Measurements from ENCODE around the gene TMED8. TPM values are rescaled to one million over a fixed set of nuclear protein-coding genes. Genes with fewer than 3 reads are reported as not detected.

Gene TMED8
- total and polyA plus RNA-seq, 12 donors, result 4.8 to 23.6 (median 19.9) TPM

DNA sequence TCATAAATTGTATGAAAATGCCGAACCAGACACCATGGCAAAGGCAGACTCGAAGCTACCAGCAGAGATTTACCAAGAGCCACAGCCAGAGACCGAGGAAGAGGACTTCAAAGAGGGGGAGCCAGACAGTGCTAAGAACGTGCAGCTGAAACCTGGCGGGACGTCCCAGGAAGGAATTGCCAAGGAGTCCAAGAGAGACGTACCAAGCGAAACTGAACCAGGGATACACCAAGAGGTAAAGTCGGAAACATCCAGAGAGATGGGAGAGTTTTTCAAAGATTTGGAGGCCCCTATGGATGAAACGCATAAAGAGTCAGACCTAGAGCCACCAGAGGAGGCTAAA is 579 bp upstream of the TMED8 start:
- no peaks in the 10 kb centered on the region for H3K36me3 ChIP-seq (replicated peaks in 1 of 2)
- H3K4me1 ChIP-seq (replicated peaks in 1 of 2), result peaks cover 6 to 20% of the 10 kb centered on the region in 2 donors
- H3K9me3 ChIP-seq (replicated peaks in 1 of 3), result no peaks in the 10 kb centered on the region
- TF ChIP-seq, protein P1, sequence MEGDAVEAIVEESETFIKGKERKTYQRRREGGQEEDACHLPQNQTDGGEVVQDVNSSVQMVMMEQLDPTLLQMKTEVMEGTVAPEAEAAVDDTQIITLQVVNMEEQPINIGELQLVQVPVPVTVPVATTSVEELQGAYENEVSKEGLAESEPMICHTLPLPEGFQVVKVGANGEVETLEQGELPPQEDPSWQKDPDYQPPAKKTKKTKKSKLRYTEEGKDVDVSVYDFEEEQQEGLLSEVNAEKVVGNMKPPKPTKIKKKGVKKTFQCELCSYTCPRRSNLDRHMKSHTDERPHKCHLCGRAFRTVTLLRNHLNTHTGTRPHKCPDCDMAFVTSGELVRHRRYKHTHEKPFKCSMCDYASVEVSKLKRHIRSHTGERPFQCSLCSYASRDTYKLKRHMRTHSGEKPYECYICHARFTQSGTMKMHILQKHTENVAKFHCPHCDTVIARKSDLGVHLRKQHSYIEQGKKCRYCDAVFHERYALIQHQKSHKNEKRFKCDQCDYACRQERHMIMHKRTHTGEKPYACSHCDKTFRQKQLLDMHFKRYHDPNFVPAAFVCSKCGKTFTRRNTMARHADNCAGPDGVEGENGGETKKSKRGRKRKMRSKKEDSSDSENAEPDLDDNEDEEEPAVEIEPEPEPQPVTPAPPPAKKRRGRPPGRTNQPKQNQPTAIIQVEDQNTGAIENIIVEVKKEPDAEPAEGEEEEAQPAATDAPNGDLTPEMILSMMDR (IDR thresholded peaks at IDR 0.05), result no peak
- no peak for TF ChIP-seq POLR2A (IDR thresholded peaks at IDR 0.05)
- DNase-seq, result no peak
- peak overlapping the region in 1 of 5 donors; percentile 78 for H3K27ac ChIP-seq
- intact Hi-C loops (cut with DNase I), result loop anchor here in 1 of 2 donors (10.0 kb wide), 1 partner anchor 53 kb away; the partner anchor contains the start of genes GSTZ1 and POMT2
- 9 to 13% (median 12%) methylated on average over 10 of the region's 10 CpGs for WGBS, 4 donors
- H3K4me3 ChIP-seq, result peak overlapping the region; percentile 5 to 97 (median 61)
- no peaks in the 10 kb centered on the region for H3K27me3 ChIP-seq

DNA sequence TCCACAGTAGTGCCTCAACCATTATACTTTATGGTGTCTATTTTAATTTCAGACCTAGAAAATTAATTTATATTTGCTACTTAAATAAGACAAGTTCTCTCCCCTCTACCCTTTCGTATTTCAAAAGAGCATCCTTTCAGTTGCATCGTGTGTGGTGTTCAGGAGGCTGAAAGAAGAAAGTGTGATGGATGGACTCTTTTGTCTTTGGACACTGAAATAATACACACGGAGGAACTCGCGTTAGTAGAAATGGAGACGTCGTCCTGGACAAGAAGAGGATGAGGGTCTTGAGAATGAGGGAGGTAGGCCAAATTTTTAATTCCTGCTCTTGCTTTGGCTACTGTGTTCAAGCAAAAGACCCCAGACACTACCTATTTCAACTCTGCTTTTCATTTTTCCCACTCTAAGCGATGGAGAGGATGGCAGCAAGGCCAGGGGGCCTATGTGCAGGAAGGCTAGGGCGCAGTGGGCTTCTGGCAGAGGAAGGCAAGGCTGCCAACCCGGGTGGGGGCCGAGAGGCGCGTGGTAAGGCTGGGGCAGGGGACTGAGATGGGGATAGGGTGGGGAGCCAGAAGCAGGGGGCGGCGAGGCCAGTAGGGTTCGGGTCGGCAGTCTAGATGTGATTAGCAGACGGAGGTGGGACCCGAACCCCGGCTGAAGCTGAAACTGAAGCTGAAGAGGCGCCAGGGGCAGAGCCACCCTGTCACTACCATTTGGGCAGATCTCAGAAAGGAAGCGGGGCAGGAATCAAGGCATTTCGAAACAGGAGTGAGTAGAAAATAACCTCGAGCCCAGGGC is 722 bp downstream of the TMED8 start:
- TF ChIP-seq, protein P1 (IDR thresholded peaks at IDR 0.05), result no peak
- no peak for TF ChIP-seq POLR2A (IDR thresholded peaks at IDR 0.05)
- H3K4me1 ChIP-seq (replicated peaks in 1 of 2), result peaks cover 15 to 27% of the 10 kb centered on the region in 2 donors
- H3K4me3 ChIP-seq, result peak overlapping the region; percentile 1 to 97 (median 28)
- H3K27me3 ChIP-seq, result no peaks in the 10 kb centered on the region
- peak overlapping the region in 4 of 5 donors; percentile 29 to 89 (median 73) for H3K27ac ChIP-seq
- DNase-seq, result peak; percentile 21 to 65 (median 32)
- H3K9me3 ChIP-seq (replicated peaks in 1 of 3), result no peaks in the 10 kb centered on the region
- 9 to 11% (median 10%) methylated on average over 21 to 24 of the region's 24 CpGs for WGBS, 4 donors
- intact Hi-C loops (cut with DNase I), result loop anchor here in 1 of 2 donors (10.0 kb wide), 1 partner anchor 51 kb away; the partner anchor contains the start of genes GSTZ1 and POMT2
- H3K36me3 ChIP-seq (replicated peaks in 1 of 2), result no peaks in the 10 kb centered on the region

DNA sequence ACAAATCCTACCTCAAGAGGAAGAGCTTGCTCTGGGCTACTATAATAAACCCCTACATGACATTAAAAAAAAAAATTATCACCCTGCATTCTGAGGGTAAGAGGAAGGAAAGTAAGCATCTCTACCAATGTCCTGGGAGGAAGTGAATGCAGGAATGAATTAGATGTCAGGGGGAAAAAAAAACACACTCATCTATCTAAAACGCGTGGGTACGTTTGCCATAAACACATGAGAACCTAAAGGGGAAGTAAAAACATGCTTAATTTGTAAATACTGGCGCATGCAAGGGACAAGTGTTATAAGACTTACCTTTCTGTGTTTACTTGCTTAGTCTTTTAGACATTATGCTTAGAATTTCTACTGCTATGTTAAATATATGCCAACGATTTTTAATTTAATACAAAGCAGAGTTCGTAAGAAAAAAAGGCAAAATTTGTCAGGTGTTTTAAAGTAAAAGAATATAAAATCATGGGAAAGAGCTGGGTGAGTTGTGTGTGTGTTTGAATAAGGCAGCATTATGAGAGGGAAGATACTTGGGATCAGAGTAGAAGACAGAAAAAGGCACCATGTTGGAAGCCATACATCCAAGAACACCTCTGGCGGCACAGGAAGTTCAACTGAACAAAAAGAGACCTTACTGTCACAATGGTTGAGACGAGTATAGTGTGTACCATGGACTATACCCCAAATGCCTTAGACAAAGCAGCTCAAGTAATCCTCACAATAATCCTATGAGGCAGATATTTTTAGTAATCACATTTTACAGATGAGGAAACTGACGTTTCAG is 1.5 kb downstream of the TMED8 start:
- WGBS, 4 donors, result 72 to 78% (median 77%) methylated on average over 9 of the region's 9 CpGs
- intact Hi-C loops (cut with DNase I), result loop anchor here in 1 of 2 donors (10.0 kb wide), 1 partner anchor 51 kb away; the partner anchor contains the start of genes GSTZ1 and POMT2
- Histone ChIP-seq H3K9me3 (replicated peaks in 1 of 3) (no peaks in the 10 kb centered on the region), H3K36me3 (replicated peaks in 1 of 2) (no peaks in the 10 kb centered on the region), H3K27ac (no peak overlapping the region), H3K4me3 (peak overlapping the region in 1 of 4 donors; percentile 97), H3K27me3 (no peaks in the 10 kb centered on the region), H3K4me1 (replicated peaks in 1 of 2) (peaks cover 15 to 27% of the 10 kb centered on the region in 2 donors)
- no peak for DNase-seq
- TF ChIP-seq, protein P1 (IDR thresholded peaks at IDR 0.05), result no peak
- no peak for TF ChIP-seq POLR2A (IDR thresholded peaks at IDR 0.05)

DNA sequence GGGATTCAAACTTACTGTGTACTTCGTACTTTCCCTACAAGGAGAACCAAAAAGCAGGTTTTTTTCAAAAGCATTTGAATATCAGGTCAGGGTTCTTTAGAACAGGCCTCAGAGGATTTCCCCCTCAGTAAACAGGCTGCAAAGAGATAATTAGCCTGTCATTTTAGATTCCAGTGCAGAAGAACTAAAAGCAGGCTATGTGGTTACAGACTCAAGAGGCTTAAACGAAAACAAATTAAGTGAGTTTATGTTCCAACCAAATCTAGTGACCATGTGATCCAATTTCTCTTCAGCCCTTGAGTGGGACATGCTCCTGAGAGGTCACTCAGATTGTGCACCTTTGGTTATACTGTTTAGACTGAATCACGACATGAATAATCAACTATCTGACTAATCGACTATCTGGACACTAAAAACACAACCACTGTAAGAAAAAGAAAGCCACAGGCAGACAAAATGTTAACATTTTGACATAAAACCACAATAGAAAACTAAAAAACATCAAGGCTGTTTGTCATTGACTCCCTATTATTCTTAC is 4.5 kb downstream of the TMED8 start:
- Histone ChIP-seq H3K9me3 (replicated peaks in 1 of 3) (no peaks in the 10 kb centered on the region), H3K4me1 (replicated peaks in 1 of 2) (peaks cover 15 to 31% of the 10 kb centered on the region in 2 donors), H3K27me3 (no peaks in the 10 kb centered on the region), H3K36me3 (replicated peaks in 1 of 2) (no peaks in the 10 kb centered on the region), H3K27ac (peak overlapping the region in 2 of 5 donors; percentile 0 to 10), H3K4me3 (no peak overlapping the region)
- no peak for DNase-seq
- no peak for TF ChIP-seq POLR2A (IDR thresholded peaks at IDR 0.05)
- TF ChIP-seq, protein P1 (IDR thresholded peaks at IDR 0.05), result no peak
- intact Hi-C loops (cut with DNase I), result loop anchor here in 1 of 2 donors (10.0 kb wide), 1 partner anchor 48 kb away; the partner anchor contains the start of genes GSTZ1 and POMT2
- 24 to 32% (median 28%) methylated on average over 4 of the region's 4 CpGs for WGBS, 4 donors

Measured in adrenal gland (tissue), 12 donors.